Colonic mucosa (tissue), 4 donors: ENCODE results near the gene TBCD. TPM values are rescaled to one million over a fixed set of nuclear protein-coding genes. Genes with fewer than 3 reads are reported as not detected.

Experiments
- DNase-seq: peaks from one replicate; pipeline ENCODE4 v3.0.0-alpha.2; 2020
- H3K27ac ChIP-seq: fragments of 200-600 bp; one replicate; pipeline ENCODE4 v1.8.0; 2021
- H3K27me3 ChIP-seq: fragments of 200-600 bp; one replicate; pipeline ENCODE4 v1.8.0; 2021
- H3K36me3 ChIP-seq: fragments of 200-600 bp; one replicate; pipeline ENCODE4 v1.8.0; 2021
- H3K4me1 ChIP-seq: fragments of 200-600 bp; one replicate; pipeline ENCODE4 v1.8.0; 2021; ENCODE audit warnings: mild to moderate bottlenecking
- H3K4me3 ChIP-seq: fragments of 200-600 bp; one replicate; pipeline ENCODE4 v1.8.0; 2021
- H3K9ac ChIP-seq, 2 donors: one replicate each; pipeline ENCODE4 v1.7.0; 2013; ENCODE audit warnings: control low read depth in 2 of 2, low read depth in 2 of 2, low read length in 2 of 2
- H3K9me3 ChIP-seq: fragments of 200-600 bp; one replicate; pipeline ENCODE4 v1.8.0; 2021
- CTCF ChIP-seq: fragments of 200-600 bp; IDR thresholded peaks from one replicate; pipeline ENCODE4 v1.8.0; 2022; ENCODE audit warnings: antibody characterized with exemption, mild to moderate bottlenecking
- intact Hi-C: fragments of 100-400 bp; cut with DNase I; formaldehyde crosslinking; loops from one replicate; pipeline ENCODE4 v1.14.1; 2022
- total RNA-seq, 2 donors: library from RNA; stranded (reverse); fragmentation: NEBNext Ultra II Directional in 1 of 2; extraction: Animal tissue kit (Norgen Biotek cat#: 25700) in 1 of 2; gene quantifications; one replicate each; pipeline ENCODE4 v1.2.1, GENCODE V29; 2021
- donor health status: healthy.
- donor health status: DM: no; HTN: no; CAD: no.
- donor health status: DM: no; HTN: no; CAD: no.

Gene TBCD
- total RNA-seq, 2 donors from 2014 or later: 49.2 to 101 TPM

GRCh38 chr17:82713071-82713723 lies 38.7 kb upstream of the TBCD start:
- Histone ChIP-seq H3K4me3 (no peak overlapping the region), H3K36me3 (no peaks in the 10 kb centered on the region), H3K27me3 (no peaks in the 10 kb centered on the region), H3K4me1 (no peaks in the 10 kb centered on the region), H3K9ac (no peak overlapping the region), H3K9me3 (no peaks in the 10 kb centered on the region), H3K27ac (no peak overlapping the region)
- intact Hi-C loops: no loop called here
- no peak for TF ChIP-seq CTCF
- DNase-seq: no peak

GRCh38 chr17:82716203-82717010 lies 35.5 kb upstream of the TBCD start, which contains the start of gene FN3KRP:
Gene FN3KRP, plus strand, starts transcription at chr17:82716706. Its CDS starts 50 bp downstream, at chr17:82716756.
- intact Hi-C loops: no loop called here
- no peak for TF ChIP-seq CTCF
- peak; percentile 90 for DNase-seq

GRCh38 chr17:82718986-82719685 lies 32.7 kb upstream of the TBCD start:
- H3K27ac ChIP-seq: no peak overlapping the region
- no peak overlapping the region for H3K9ac ChIP-seq
- H3K9me3 ChIP-seq: no peaks in the 10 kb centered on the region
- H3K36me3 ChIP-seq: no peaks in the 10 kb centered on the region
- no peak overlapping the region for H3K4me3 ChIP-seq
- no peaks in the 10 kb centered on the region for H3K27me3 ChIP-seq
- DNase-seq: no peak
- TF ChIP-seq CTCF: no peak
- intact Hi-C loops: no loop called here
- no peaks in the 10 kb centered on the region for H3K4me1 ChIP-seq

More at GRCh38 chr17:82716203-82717010, 35.5 kb upstream of the TBCD start, which contains the start of gene FN3KRP:
- Histone ChIP-seq H3K4me3 (peak within 1 kb of the TSS; percentile 87), H3K36me3 (no peaks in the 10 kb centered on the region), H3K9ac (peak within 1 kb of the TSS; percentile 68 to 84), H3K27me3 (no peaks in the 10 kb centered on the region), H3K27ac (peak within 1 kb of the TSS; percentile 59), H3K9me3 (no peaks in the 10 kb centered on the region), H3K4me1 (no peaks in the 10 kb centered on the region)

- no peaks in the 10 kb centered on the region for H3K4me1 ChIP-seq
- H3K9me3 ChIP-seq: no peaks in the 10 kb centered on the region
- intact Hi-C loops: no loop called here
- no peaks in the 10 kb centered on the region for H3K36me3 ChIP-seq
- no peak for DNase-seq
- H3K9ac ChIP-seq: no peak overlapping the region
- no peak for TF ChIP-seq CTCF
- H3K27ac ChIP-seq: no peak overlapping the region
- H3K27me3 ChIP-seq: no peaks in the 10 kb centered on the region
- H3K4me3 ChIP-seq: no peak overlapping the region
Measured at GRCh38 chr17:82720204-82720603, 31.7 kb upstream of the TBCD start.

GRCh38 chr17:82722341-82723013 lies 29.4 kb upstream of the TBCD start:
- Histone ChIP-seq H3K36me3 (no peaks in the 10 kb centered on the region), H3K4me3 (no peak overlapping the region), H3K4me1 (no peaks in the 10 kb centered on the region), H3K9me3 (no peaks in the 10 kb centered on the region), H3K27ac (no peak overlapping the region), H3K9ac (no peak overlapping the region), H3K27me3 (no peaks in the 10 kb centered on the region)
- TF ChIP-seq CTCF: no peak
- no peak for DNase-seq
- intact Hi-C loops: no loop called here
